ENCODE data around the gene SLC9A9. TPM values are rescaled to one million over a fixed set of nuclear protein-coding genes. Genes with fewer than 3 reads are reported as not detected.

Gene SLC9A9
- total RNA-seq, 2 donors from 2014 or later = 1.3 to 3.7 TPM

GRCh38 chr3:143351354-143351753 lies 496.9 kb downstream of the SLC9A9 start:
- H3K4me1 ChIP-seq (ENCODE audit: control insufficient read depth, insufficient read depth, low read length) = peaks cover 16% of the 10 kb centered on the region
- TF ChIP-seq, protein P1, sequence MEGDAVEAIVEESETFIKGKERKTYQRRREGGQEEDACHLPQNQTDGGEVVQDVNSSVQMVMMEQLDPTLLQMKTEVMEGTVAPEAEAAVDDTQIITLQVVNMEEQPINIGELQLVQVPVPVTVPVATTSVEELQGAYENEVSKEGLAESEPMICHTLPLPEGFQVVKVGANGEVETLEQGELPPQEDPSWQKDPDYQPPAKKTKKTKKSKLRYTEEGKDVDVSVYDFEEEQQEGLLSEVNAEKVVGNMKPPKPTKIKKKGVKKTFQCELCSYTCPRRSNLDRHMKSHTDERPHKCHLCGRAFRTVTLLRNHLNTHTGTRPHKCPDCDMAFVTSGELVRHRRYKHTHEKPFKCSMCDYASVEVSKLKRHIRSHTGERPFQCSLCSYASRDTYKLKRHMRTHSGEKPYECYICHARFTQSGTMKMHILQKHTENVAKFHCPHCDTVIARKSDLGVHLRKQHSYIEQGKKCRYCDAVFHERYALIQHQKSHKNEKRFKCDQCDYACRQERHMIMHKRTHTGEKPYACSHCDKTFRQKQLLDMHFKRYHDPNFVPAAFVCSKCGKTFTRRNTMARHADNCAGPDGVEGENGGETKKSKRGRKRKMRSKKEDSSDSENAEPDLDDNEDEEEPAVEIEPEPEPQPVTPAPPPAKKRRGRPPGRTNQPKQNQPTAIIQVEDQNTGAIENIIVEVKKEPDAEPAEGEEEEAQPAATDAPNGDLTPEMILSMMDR (conservative IDR thresholded peaks at IDR 0.05) = no peak
- H3K9ac ChIP-seq (ENCODE audit: extremely low read depth, low read length, poor library complexity, severe bottlenecking) = no peak overlapping the region
- 0 to 12% methylated on average over 1 to 2 of the region's 2 CpGs for WGBS, 2 experiments (ENCODE audit: insufficient coverage in 1 of 2, insufficient read length in 1 of 2)
- DNase-seq = no peak
- peak overlapping the region; percentile 32 for H3K4me3 ChIP-seq (ENCODE audit: low read length)
- H3K27me3 ChIP-seq (ENCODE audit: control insufficient read depth, insufficient read depth, low read length, poor library complexity, severe bottlenecking) = peaks cover 51% of the 10 kb centered on the region
- no peak overlapping the region for H3K27ac ChIP-seq (ENCODE audit: low read depth, low read length)
- H3K36me3 Mint-ChIP-seq (ENCODE audit: low read depth) = no peaks in the 10 kb centered on the region
- H3K9me3 ChIP-seq (ENCODE audit: control insufficient read depth, low read length) = no peaks in the 10 kb centered on the region
- peaks cover 31% of the 10 kb centered on the region for H3K4me1 Mint-ChIP-seq
- peaks cover 46% of the 10 kb centered on the region for H3K27me3 Mint-ChIP-seq (ENCODE audit: insufficient read depth)
- H3K9me3 Mint-ChIP-seq = no peaks in the 10 kb centered on the region
- no peak overlapping the region for H3K4me3 Mint-ChIP-seq
- no peaks in the 10 kb centered on the region for H3K36me3 ChIP-seq (ENCODE audit: control insufficient read depth, insufficient read depth, low read length)
- H3K27ac Mint-ChIP-seq = no peak overlapping the region

DNA sequence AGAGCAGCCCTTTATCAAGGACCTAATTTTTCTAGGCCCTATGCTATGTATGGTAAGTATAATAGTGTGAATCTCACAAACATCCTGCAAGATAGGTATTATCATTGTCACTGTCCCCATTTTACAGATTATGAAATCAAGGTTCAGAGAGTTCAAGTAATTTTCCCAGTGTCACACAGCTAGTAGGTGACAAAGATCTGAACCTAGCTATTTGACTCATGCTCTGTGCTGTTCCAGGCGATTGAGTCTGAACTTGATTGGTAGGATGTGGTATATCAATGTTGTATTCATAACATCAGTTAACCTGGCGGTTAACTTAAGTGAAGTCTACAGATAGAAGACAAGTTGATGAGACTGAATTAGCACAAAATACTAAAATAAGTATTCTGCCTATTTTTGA lies 498.8 kb downstream of the SLC9A9 start:
- Mint-ChIP-seq H3K4me1 (peaks cover 31% of the 10 kb centered on the region), H3K9me3 (no peaks in the 10 kb centered on the region), H3K27me3 (ENCODE audit: insufficient read depth) (peaks cover 29% of the 10 kb centered on the region), H3K4me3 (no peak overlapping the region), H3K36me3 (ENCODE audit: low read depth) (no peaks in the 10 kb centered on the region), H3K27ac (no peak overlapping the region)
- 90% methylated on average over 2 of the region's 2 CpGs; no CpG with 5 or more reads in 1 of the 2 experiments for whole genome bisulfite sequencing, 2 experiments (ENCODE audit: insufficient coverage in 1 of 2, insufficient read length in 1 of 2)
- no peak for DNase-seq
- H3K9me3 ChIP-seq (ENCODE audit: control insufficient read depth, low read length) = no peaks in the 10 kb centered on the region
- no peak overlapping the region for H3K9ac ChIP-seq (ENCODE audit: extremely low read depth, low read length, poor library complexity, severe bottlenecking)
- TF ChIP-seq, protein P1 (conservative IDR thresholded peaks at IDR 0.05) = no peak
- no peak overlapping the region for H3K4me3 ChIP-seq (ENCODE audit: low read length)
- no peak overlapping the region for H3K27ac ChIP-seq (ENCODE audit: low read depth, low read length)
- peaks cover 32% of the 10 kb centered on the region for H3K27me3 ChIP-seq (ENCODE audit: control insufficient read depth, insufficient read depth, low read length, poor library complexity, severe bottlenecking)
- no peaks in the 10 kb centered on the region for H3K36me3 ChIP-seq (ENCODE audit: control insufficient read depth, insufficient read depth, low read length)
- H3K4me1 ChIP-seq (ENCODE audit: control insufficient read depth, insufficient read depth, low read length) = peaks cover 16% of the 10 kb centered on the region

- H3K4me1 Mint-ChIP-seq = peaks cover 31% of the 10 kb centered on the region
- H3K9me3 Mint-ChIP-seq = no peaks in the 10 kb centered on the region
- H3K4me3 ChIP-seq (ENCODE audit: low read length) = no peak overlapping the region
- peaks cover 16% of the 10 kb centered on the region for H3K4me1 ChIP-seq (ENCODE audit: control insufficient read depth, insufficient read depth, low read length)
- H3K27me3 Mint-ChIP-seq (ENCODE audit: insufficient read depth) = peaks cover 22% of the 10 kb centered on the region
- H3K36me3 Mint-ChIP-seq (ENCODE audit: low read depth) = no peaks in the 10 kb centered on the region
- no peaks in the 10 kb centered on the region for H3K9me3 ChIP-seq (ENCODE audit: control insufficient read depth, low read length)
- H3K9ac ChIP-seq (ENCODE audit: extremely low read depth, low read length, poor library complexity, severe bottlenecking) = no peak overlapping the region
- TF ChIP-seq, protein P1 (conservative IDR thresholded peaks at IDR 0.05) = peak; percentile 52
- DNase-seq = no peak
- no peak overlapping the region for H3K4me3 Mint-ChIP-seq
- no peaks in the 10 kb centered on the region for H3K36me3 ChIP-seq (ENCODE audit: control insufficient read depth, insufficient read depth, low read length)
- peaks cover 25% of the 10 kb centered on the region for H3K27me3 ChIP-seq (ENCODE audit: control insufficient read depth, insufficient read depth, low read length, poor library complexity, severe bottlenecking)
- no peak overlapping the region for H3K27ac Mint-ChIP-seq
- H3K27ac ChIP-seq (ENCODE audit: low read depth, low read length) = no peak overlapping the region
- 86 to 100% methylated on average over 3 to 5 of the region's 5 CpGs for WGBS, 2 experiments (ENCODE audit: insufficient coverage in 1 of 2, insufficient read length in 1 of 2)
Measured at GRCh38 chr3:143348486-143349327, 499.6 kb downstream of the SLC9A9 start.
